HG03439 (cell line): ENCODE data around the gene MAB21L2.

ENCODE experiments used
- ATAC-seq: cut with Tn5 transposase; IDR thresholded peaks from one replicate; pipeline ENCODE4 v1.9.1; 2021; ENCODE audit warnings: mild to moderate bottlenecking, moderate library complexity; ENCODE audit not compliant: unreplicated experiment

Gene MAB21L2

GRCh38 chr4:150599547-150599946 is 17.6 kb downstream of the MAB21L2 start:
- no peak for ATAC-seq

DNA sequence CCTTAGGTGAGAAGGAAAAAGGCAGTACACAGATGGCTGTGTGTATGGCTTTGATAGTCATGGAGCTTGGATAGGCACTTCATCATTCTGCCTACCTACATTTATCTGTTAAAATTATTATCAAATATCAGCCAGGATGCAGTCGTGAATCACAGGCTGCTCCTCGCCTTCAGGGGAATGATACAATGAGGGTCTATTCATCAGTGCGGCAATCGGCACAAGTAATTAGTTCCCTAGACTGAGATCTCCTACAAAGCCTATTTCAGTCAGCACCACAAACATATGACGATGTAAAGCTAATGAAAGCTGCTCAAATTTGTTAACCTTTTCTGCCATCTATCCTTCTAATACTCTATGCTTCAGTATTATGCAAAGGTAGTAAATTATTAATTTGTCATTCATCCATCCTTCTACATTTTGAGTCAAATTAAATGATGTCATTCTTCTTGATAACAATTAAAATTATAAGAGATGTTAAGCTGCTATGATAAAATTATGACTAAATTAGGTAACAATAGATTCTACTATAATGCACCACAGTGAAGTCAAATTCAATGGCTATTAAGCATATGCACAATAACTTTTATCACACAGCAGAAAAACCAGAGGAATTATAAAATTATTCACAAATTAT is 19.0 kb downstream of the MAB21L2 start:
- no peak for ATAC-seq

GRCh38 chr4:150609131-150609530 is 27.2 kb downstream of the MAB21L2 start:
- no peak for ATAC-seq

DNA sequence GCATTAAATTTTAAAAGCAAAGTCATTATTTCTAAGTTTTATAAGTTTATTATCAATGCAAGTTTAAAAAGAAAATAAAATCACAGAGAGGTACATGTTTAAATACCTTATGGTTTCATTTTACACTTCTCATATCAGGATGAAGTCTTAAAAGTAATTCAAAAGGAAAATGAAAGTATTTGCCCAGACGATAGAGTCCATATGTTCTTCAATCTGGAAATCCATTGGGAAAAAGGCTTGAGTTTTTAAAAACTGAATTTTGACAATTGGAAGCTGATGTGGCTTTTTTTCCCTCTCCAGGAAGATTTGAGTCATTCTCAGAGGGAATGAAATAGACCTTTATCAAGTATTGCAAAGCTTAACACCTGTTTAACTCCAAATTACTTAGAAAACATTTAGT is 37.1 kb downstream of the MAB21L2 start:
- no peak for ATAC-seq

DNA sequence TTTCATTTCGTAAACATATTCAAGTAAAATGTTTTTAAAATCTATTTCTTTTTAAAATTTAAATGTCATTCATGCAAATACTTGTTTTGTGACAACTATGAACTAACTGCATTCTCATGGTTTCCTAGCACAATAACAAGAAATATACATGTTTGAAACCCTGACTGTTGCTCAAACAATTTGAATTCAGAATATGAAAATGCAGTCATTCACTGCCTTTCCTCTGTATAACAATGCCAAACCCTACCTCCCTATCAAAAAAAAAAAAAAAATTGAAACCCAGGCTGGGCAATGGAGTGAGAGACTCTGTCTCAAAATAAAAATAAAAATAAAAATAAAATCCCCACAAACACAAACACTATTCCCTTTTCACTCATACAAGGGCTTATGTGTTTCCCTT is 42.1 kb downstream of the MAB21L2 start:
- ATAC-seq: no peak

- no peak for ATAC-seq
Observed at GRCh38 chr4:150625033-150625432, 43.1 kb downstream of the MAB21L2 start.

DNA sequence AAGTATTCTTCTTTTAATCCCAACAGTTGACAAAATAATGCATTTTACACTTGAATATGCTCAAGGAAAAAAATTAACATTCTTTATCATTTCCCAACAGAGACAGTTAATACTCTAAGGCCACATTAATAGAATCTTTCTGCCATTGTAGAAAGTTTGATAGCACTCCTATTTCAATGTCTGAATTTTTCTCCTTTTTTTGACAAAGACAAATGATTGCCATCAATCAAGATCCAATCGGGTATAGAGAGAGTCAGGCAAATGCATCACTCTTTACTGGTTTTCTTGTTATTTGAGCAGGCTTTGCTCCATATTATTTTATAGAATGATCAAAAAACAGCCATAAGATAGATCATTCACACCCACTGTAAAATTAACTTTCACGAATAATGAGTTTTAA is 46.1 kb downstream of the MAB21L2 start:
- no peak for ATAC-seq

DNA sequence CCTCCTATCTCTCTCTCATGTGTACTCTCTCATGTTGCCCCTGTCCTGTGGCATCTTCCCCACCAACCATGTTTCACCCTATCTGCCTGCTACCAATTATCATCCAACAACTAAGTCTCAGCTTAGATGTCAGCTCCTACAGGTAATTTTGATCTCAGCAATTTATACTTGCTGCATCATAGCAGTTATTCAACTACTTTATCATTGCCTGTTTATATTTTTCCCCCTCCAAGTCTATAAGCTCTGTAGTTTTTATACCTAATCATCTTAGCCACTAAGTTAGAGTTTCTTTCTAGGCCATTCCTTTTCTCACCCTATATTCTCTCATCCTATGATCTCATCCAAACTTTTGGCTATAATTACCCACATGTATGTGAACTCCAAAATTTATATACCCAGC is 50.7 kb downstream of the MAB21L2 start:
- no peak for ATAC-seq
